Measurements from ENCODE around the gene CATSPER4. TPM values are rescaled to one million over a fixed set of nuclear protein-coding genes. Genes with fewer than 3 reads are reported as not detected.

CATSPER4 gene
- total RNA-seq, 1 donor from 2014 or later, result not detected

DNA sequence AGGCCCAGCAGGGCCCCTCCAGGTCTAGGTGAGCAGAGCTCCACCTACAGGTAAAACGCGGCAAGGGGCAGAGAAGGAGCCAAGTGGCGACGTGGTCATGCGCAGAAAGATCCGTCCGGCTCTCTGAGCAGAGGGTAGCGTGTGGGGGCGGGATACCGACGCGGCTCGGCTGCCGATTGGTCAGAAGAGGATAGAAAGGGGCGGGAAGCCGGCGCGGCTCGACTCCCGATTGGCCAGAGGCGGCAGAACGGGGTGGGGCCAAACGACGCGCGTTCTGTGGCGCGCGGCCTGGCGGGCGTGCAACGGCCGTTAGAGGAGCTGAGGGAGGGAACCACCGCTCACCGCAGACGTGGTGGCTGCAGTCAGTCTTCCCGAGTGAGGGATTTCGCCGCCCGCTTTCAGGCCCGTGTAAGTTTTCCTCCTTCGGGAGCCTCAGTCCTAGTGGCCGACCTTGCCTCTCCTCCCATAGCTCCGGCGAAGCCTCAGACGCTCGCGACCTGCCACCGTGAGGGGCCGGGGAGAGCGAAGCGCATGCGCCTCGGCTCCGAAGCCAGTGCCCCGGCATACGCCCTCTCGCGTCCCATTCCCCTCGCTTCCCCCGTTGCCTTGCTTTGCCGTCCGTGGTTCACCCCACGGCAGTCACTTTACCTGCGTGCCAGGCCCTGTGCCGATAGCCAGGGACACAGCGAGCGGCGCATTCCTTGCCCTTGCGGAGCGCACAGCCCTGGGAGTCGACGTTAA, 43.7 kb downstream of the CATSPER4 start, which contains the start of gene CEP85:
CEP85 (plus strand) TSS at position 298 of the 741 bp plus-strand sequence. CDS start 5,584 bp downstream, outside the sequence.
- no peaks in the 10 kb centered on the region for H3K36me3 ChIP-seq
- TF ChIP-seq POLR2A (IDR thresholded peaks at IDR 0.05) (peak; percentile 25 to 58), POLR2AphosphoS5 (IDR thresholded peaks at IDR 0.05; ENCODE audit: insufficient read depth in 1 of 2, low read depth in 1 of 2) (peak; percentile 86 to 89)
- TF ChIP-seq, protein P1, sequence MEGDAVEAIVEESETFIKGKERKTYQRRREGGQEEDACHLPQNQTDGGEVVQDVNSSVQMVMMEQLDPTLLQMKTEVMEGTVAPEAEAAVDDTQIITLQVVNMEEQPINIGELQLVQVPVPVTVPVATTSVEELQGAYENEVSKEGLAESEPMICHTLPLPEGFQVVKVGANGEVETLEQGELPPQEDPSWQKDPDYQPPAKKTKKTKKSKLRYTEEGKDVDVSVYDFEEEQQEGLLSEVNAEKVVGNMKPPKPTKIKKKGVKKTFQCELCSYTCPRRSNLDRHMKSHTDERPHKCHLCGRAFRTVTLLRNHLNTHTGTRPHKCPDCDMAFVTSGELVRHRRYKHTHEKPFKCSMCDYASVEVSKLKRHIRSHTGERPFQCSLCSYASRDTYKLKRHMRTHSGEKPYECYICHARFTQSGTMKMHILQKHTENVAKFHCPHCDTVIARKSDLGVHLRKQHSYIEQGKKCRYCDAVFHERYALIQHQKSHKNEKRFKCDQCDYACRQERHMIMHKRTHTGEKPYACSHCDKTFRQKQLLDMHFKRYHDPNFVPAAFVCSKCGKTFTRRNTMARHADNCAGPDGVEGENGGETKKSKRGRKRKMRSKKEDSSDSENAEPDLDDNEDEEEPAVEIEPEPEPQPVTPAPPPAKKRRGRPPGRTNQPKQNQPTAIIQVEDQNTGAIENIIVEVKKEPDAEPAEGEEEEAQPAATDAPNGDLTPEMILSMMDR (IDR thresholded peaks at IDR 0.05), result peak; percentile 20 to 59 (median 49)
- DNase-seq (ENCODE audit: extremely low spot score in 2 of 2), result peak in 1 of 2 donors; percentile 97

DNA sequence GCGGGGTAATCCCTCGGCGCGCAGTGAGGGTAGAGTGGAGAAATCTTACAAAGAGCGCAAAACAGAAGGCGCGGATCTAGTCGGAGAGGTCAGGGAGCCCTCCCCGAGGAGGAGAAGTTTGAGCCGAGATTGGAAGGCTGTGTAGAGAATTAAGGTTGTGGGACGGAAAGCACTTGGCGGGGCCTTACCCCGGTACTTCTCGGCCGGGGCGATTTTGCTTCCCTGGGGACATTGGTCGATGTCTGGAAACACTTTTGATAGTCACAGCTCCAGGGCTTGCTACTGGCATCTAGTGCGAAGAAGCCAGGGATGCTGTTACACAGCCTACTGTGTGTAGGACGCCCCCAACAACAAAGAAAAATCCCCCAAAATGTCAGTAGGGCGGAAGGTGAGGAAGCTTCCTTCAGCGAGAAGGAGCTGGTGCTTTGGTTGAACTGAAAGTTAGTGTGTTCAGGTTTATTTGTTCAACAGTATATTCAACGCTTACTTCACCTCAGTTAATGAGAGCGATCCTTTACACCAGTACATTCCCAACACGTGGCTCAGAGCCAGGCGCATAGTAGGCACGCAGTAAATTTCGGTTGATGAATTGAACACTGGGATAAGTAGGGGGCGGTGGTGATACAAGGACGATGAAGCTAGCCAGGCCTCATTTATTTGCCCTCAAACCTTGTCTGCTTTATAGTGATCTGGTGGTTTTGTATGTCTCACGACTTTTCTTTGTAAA, 44.4 kb downstream of the CATSPER4 start:
- H3K4me1 ChIP-seq, result peaks cover 6% of the 10 kb centered on the region
- H3K36me3 ChIP-seq, result no peaks in the 10 kb centered on the region
- no peaks in the 10 kb centered on the region for H3K9me3 ChIP-seq
- TF ChIP-seq POLR2A (IDR thresholded peaks at IDR 0.05) (no peak), POLR2AphosphoS5 (IDR thresholded peaks at IDR 0.05; ENCODE audit: insufficient read depth in 1 of 2, low read depth in 1 of 2) (peak in 1 of 2 donors; percentile 35)
- TF ChIP-seq, protein P1 (IDR thresholded peaks at IDR 0.05), result no peak
- peak overlapping the region; percentile 65 to 85 for H3K4me3 ChIP-seq
- DNase-seq (ENCODE audit: extremely low spot score in 2 of 2), result no peak
- intact Hi-C loops (cut with DNase I), result no loop called here
- H3K27ac ChIP-seq, result peak overlapping the region; percentile 84
- no peaks in the 10 kb centered on the region for H3K27me3 ChIP-seq

More for the DNA sequence above, 43.7 kb downstream of the CATSPER4 start, which contains the start of gene CEP85:
- no peaks in the 10 kb centered on the region for H3K27me3 ChIP-seq
- peak within 1 kb of the TSS; percentile 84 for H3K27ac ChIP-seq
- peak within 1 kb of the TSS; percentile 65 to 85 for H3K4me3 ChIP-seq
- H3K4me1 ChIP-seq, result peaks cover 6% of the 10 kb centered on the region
- intact Hi-C loops (cut with DNase I), result no loop called here
- no peaks in the 10 kb centered on the region for H3K9me3 ChIP-seq

DNA sequence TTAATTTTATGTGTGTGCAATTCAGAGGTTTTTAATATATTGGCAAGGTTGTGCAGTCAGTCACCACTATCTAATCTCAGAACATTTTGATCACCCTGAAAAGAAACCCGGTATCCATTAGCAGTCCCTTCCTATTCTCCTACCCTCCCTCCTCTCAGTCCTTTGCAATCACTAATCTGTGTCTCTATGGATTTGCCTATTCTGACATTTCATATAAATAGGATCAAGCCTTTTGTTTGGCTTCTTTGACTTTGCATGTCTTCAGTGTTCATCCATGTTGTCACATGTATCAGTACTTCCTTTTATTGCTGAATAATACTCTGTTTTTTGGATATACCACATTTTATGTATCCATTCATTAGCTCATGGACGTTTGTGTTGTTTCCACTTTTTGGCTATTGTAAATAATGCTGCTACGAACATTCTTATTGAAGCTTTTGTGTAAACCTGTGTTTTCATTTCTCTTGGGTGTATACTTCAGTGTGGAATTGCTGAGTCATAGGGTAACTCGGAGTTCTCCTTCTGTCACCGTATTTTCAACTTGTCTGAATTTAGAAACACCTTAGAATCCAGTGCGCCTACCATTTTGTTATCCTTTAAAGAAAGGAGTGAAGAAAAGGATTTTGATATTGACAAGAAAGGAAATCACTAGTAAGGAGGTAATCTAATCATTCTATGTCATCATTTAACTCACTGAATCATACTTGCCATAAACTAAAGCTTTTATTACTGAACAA, 47.0 kb downstream of the CATSPER4 start:
- H3K27me3 ChIP-seq, result no peaks in the 10 kb centered on the region
- intact Hi-C loops (cut with DNase I), result no loop called here
- DNase-seq (ENCODE audit: extremely low spot score in 2 of 2), result no peak
- no peak overlapping the region for H3K4me3 ChIP-seq
- H3K9me3 ChIP-seq, result no peaks in the 10 kb centered on the region
- no peak overlapping the region for H3K27ac ChIP-seq
- H3K4me1 ChIP-seq, result peaks cover 6% of the 10 kb centered on the region
- TF ChIP-seq POLR2AphosphoS5 (IDR thresholded peaks at IDR 0.05; ENCODE audit: insufficient read depth in 1 of 2, low read depth in 1 of 2) (peak in 1 of 2 donors; percentile 74), POLR2A (IDR thresholded peaks at IDR 0.05) (no peak)
- TF ChIP-seq, protein P1 (IDR thresholded peaks at IDR 0.05), result no peak
- H3K36me3 ChIP-seq, result no peaks in the 10 kb centered on the region

DNA sequence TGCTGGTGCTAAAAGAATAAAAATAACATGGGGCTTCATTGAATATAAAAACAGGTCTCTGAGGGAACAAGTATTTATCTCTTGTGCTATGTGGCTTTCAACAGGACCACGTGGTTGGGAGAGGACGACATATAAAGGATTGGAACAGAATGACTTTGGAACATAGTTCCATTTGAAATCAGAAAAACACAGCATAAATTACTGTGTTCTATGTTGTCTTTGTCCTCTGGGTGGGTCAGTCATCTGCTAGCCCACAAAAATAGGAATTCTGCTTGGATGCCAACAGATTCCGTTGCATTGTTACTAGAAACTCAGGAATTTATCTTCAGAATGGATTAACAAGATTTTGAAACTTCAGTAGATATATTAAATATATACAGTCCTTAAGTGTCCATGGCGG, 49.5 kb downstream of the CATSPER4 start:
- intact Hi-C loops (cut with DNase I), result no loop called here
- H3K27ac ChIP-seq, result no peak overlapping the region
- peaks cover 3% of the 10 kb centered on the region for H3K4me1 ChIP-seq
- H3K27me3 ChIP-seq, result no peaks in the 10 kb centered on the region
- H3K36me3 ChIP-seq, result peaks cover 0 to 1% of the 10 kb centered on the region in 2 donors
- DNase-seq (ENCODE audit: extremely low spot score in 2 of 2), result no peak
- H3K9me3 ChIP-seq, result no peaks in the 10 kb centered on the region
- TF ChIP-seq, protein P1 (IDR thresholded peaks at IDR 0.05), result no peak
- TF ChIP-seq POLR2A (IDR thresholded peaks at IDR 0.05) (no peak), POLR2AphosphoS5 (IDR thresholded peaks at IDR 0.05; ENCODE audit: insufficient read depth in 1 of 2, low read depth in 1 of 2) (no peak)
- H3K4me3 ChIP-seq, result no peak overlapping the region

Other genes starting within 250 kb of the CATSPER4 start
- 7.1 TPM for gene PAFAH2, start 192.5 kb upstream of the CATSPER4 start, total RNA-seq
- 0.74 TPM for gene EXTL1, start 168.8 kb upstream of the CATSPER4 start, total RNA-seq
- gene SLC30A2, start 144.5 kb upstream of the CATSPER4 start, total RNA-seq, result not detected
- not detected for gene TRIM63, start 123.0 kb upstream of the CATSPER4 start, total RNA-seq
- 5.6 TPM for gene PDIK1L, start 78.8 kb upstream of the CATSPER4 start, total RNA-seq
- 4.2 TPM for gene FAM110D, start 31.5 kb upstream of the CATSPER4 start, total RNA-seq
- not detected for gene C1orf232, start 21.6 kb upstream of the CATSPER4 start, total RNA-seq
- 18.7 TPM for gene ZNF593, start 20.7 kb upstream of the CATSPER4 start, total RNA-seq
- not detected for gene ZNF593OS, start 18.8 kb upstream of the CATSPER4 start, total RNA-seq
- gene CNKSR1, start 13.1 kb upstream of the CATSPER4 start, total RNA-seq, result 21.9 TPM
- gene CEP85, start 43.6 kb downstream of the CATSPER4 start, total RNA-seq, result 9.1 TPM
- 115 TPM for gene SH3BGRL3, start 89.5 kb downstream of the CATSPER4 start, total RNA-seq
- gene UBXN11, start 116.0 kb downstream of the CATSPER4 start, total RNA-seq, result 7.1 TPM
- gene CD52, start 127.4 kb downstream of the CATSPER4 start, total RNA-seq, result 8.1 TPM
- gene CRYBG2, start 163.5 kb downstream of the CATSPER4 start, total RNA-seq, result 67.0 TPM
- gene ZNF683, start 182.1 kb downstream of the CATSPER4 start, total RNA-seq, result not detected
- gene LIN28A, start 220.2 kb downstream of the CATSPER4 start, total RNA-seq, result not detected
- 24.8 TPM for gene DHDDS, start 241.7 kb downstream of the CATSPER4 start, total RNA-seq

Measured in vagina (tissue), 2 donors.